ENCODE data around the gene PRAMEF8. TPM values are rescaled to one million over a fixed set of nuclear protein-coding genes. Genes with fewer than 3 reads are reported as not detected.

Gene PRAMEF8
- not detected in 5 replicates for total RNA-seq (2022; extraction: Qiagen RNA extraction; ENCODE audit: low read depth)

GRCh38 chr1:13285037-13285436 is at the start of gene PRAMEF8:
PRAMEF8 (minus strand) TSS chr1:13285137; CDS start chr1:13284091, 1,046 bp downstream.

GRCh38 chr1:13315281-13315680 is 30.3 kb upstream of the PRAMEF8 start, which contains the start of gene PRAMEF15:
PRAMEF15 (plus strand) TSS chr1:13315581; CDS start chr1:13318408, 2,827 bp downstream.

GRCh38 chr1:13303239-13303638 is 18.3 kb upstream of the PRAMEF8 start, which contains the start of gene PRAMEF33:
PRAMEF33 (plus strand) TSS chr1:13303539; CDS start chr1:13305955, 2,416 bp downstream.

GRCh38 chr1:13253898-13254297 is 31.0 kb downstream of the PRAMEF8 start, which contains the start of gene PRAMEF5:
PRAMEF5 (plus strand) TSS chr1:13254198; CDS start chr1:13259269, 5,071 bp downstream.

Other genes with a start within 250 kb of the PRAMEF8 start
- not detected in 5 replicates for gene PRAMEF27, start 228.6 kb downstream of the PRAMEF8 start, total RNA-seq (2022; extraction: Qiagen RNA extraction; ENCODE audit: low read depth)
- not detected in 5 replicates for gene HNRNPCL3, start 224.4 kb downstream of the PRAMEF8 start, total RNA-seq (2022; extraction: Qiagen RNA extraction; ENCODE audit: low read depth)
- gene PRAMEF25, start 214.4 kb downstream of the PRAMEF8 start, total RNA-seq (2022; extraction: Qiagen RNA extraction; ENCODE audit: low read depth), result not detected in 5 replicates
- gene HNRNPCL2, start 168.3 kb downstream of the PRAMEF8 start, total RNA-seq (2022; extraction: Qiagen RNA extraction; ENCODE audit: low read depth), result not detected in 5 replicates
- not detected in 5 replicates for gene PRAMEF26, start 129.1 kb downstream of the PRAMEF8 start, total RNA-seq (2022; extraction: Qiagen RNA extraction; ENCODE audit: low read depth)
- not detected in 5 replicates for gene HNRNPCL4, start 119.5 kb downstream of the PRAMEF8 start, total RNA-seq (2022; extraction: Qiagen RNA extraction; ENCODE audit: low read depth)
- not detected in 5 replicates for gene PRAMEF9, start 113.3 kb downstream of the PRAMEF8 start, total RNA-seq (2022; extraction: Qiagen RNA extraction; ENCODE audit: low read depth)
- not detected in 5 replicates for gene PRAMEF13, start 83.7 kb downstream of the PRAMEF8 start, total RNA-seq (2022; extraction: Qiagen RNA extraction; ENCODE audit: low read depth)
- gene PRAMEF18, start 59.0 kb downstream of the PRAMEF8 start, total RNA-seq (2022; extraction: Qiagen RNA extraction; ENCODE audit: low read depth), result not detected in 5 replicates
- gene PRAMEF5, start 30.9 kb downstream of the PRAMEF8 start, total RNA-seq (2022; extraction: Qiagen RNA extraction; ENCODE audit: low read depth), result not detected in 5 replicates
- gene PRAMEF33, start 18.4 kb upstream of the PRAMEF8 start, total RNA-seq (2022; extraction: Qiagen RNA extraction; ENCODE audit: low read depth), result not detected in 5 replicates
- not detected in 5 replicates for gene PRAMEF15, start 30.4 kb upstream of the PRAMEF8 start, total RNA-seq (2022; extraction: Qiagen RNA extraction; ENCODE audit: low read depth)
- not detected in 5 replicates for gene PRAMEF14, start 62.0 kb upstream of the PRAMEF8 start, total RNA-seq (2022; extraction: Qiagen RNA extraction; ENCODE audit: low read depth)
- gene PRAMEF19, start 86.8 kb upstream of the PRAMEF8 start, total RNA-seq (2022; extraction: Qiagen RNA extraction; ENCODE audit: low read depth), result not detected in 5 replicates
- not detected in 5 replicates for gene PRAMEF17, start 104.5 kb upstream of the PRAMEF8 start, total RNA-seq (2022; extraction: Qiagen RNA extraction; ENCODE audit: low read depth)
- gene PRAMEF20, start 125.3 kb upstream of the PRAMEF8 start, total RNA-seq (2022; extraction: Qiagen RNA extraction; ENCODE audit: low read depth), result not detected in 5 replicates
- not detected in 5 replicates for gene LRRC38, start 228.9 kb upstream of the PRAMEF8 start, total RNA-seq (2022; extraction: Qiagen RNA extraction; ENCODE audit: low read depth)